ENCODE measurements around the gene RBBP7.

Gene RBBP7

DNA sequence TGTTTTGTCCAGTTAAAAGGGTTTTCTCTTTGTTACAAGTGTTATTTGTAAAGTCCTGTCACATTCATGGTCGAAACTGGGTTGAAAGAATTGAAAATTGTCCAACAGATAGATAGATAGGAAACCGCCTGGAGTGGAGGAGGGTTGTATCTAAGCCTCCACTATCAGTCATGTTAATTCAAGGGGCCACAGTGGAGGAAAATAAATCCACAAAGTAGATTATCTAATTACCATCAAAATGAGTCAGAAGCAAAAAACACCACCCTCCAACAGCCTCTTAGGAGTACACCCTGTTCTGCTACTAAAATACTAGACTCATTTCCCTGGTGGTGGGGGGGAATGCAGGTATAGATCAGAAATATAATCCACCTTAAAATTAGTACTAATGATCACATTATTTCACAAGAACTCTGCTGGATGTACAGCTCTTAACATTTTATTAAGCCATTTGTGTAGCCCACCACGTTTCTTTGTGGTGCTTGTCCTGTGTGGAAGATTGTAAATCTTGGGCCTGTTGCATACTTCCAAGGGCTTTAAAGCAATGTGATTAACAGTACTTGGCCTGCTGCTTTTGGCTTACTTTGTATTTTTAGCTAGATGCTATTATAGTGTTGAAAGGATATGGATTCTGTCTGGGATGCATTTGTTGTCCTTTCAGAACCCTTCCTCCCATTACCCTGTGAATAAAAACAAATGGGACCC, 26.8 kb downstream of the RBBP7 start:
- Mint-ChIP-seq H3K36me3 (peaks cover 3% of the 10 kb centered on the region), H3K9me3 (no peaks in the 10 kb centered on the region), H3K4me1 (no peaks in the 10 kb centered on the region), H3K4me3 (no peak overlapping the region), H3K27me3 (no peaks in the 10 kb centered on the region), H3K27ac (no peak overlapping the region)

DNA sequence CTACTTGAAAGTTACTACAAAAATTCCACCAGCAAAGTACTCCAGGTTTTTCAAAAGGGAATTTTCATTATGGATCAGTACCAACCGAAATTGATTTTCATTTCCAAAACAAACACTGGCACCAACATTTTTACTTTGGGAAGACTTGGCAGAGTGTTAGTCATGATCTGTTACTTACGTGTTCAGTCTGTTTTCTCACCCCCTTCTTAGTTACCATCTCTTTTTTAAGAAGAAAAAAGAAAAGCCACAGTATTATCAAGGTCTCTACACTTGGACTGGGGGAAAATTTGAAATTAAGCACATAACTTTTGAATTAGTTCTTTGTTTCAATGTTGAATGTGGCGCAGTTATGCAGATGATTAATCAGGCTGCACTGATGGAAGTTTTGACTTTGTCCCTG, 27.5 kb downstream of the RBBP7 start:
- Mint-ChIP-seq H3K27me3 (no peaks in the 10 kb centered on the region), H3K9me3 (no peaks in the 10 kb centered on the region), H3K27ac (no peak overlapping the region), H3K4me1 (no peaks in the 10 kb centered on the region), H3K36me3 (no peaks in the 10 kb centered on the region), H3K4me3 (no peak overlapping the region)

DNA sequence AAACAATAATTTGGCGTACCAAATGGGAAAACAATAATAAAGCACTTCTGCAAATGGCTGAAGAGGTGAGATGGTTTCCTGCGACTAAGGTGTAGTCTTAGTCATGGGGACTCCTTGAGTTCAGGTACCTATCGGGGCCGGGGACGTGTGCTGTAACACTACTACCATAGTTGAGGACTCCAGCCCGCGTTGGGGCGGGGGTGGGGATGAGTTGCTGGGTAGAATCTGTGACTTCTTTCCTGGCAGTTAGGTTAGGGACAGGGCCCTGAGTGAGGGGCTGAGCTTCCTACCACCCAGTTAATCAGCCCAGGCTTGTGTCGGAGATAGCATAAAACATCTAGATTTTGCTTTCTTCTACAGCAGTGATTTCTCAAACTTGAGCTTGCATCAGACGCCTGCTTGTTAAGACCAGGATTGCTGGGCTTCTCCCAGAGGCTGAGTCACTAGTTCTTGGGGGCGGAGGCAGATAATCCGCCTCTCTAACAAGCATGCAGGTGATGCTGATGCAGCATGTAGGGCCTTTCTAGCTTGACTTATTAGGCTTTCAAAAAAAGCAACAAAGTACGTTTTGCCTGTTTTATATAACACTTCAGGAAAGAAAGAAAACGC, 30.2 kb downstream of the RBBP7 start:
- peaks cover 3% of the 10 kb centered on the region for H3K36me3 Mint-ChIP-seq
- H3K9me3 Mint-ChIP-seq: no peaks in the 10 kb centered on the region
- no peaks in the 10 kb centered on the region for H3K27me3 Mint-ChIP-seq
- H3K4me3 Mint-ChIP-seq: no peak overlapping the region
- H3K27ac Mint-ChIP-seq: peak overlapping the region; percentile 59
- no peaks in the 10 kb centered on the region for H3K4me1 Mint-ChIP-seq

DNA sequence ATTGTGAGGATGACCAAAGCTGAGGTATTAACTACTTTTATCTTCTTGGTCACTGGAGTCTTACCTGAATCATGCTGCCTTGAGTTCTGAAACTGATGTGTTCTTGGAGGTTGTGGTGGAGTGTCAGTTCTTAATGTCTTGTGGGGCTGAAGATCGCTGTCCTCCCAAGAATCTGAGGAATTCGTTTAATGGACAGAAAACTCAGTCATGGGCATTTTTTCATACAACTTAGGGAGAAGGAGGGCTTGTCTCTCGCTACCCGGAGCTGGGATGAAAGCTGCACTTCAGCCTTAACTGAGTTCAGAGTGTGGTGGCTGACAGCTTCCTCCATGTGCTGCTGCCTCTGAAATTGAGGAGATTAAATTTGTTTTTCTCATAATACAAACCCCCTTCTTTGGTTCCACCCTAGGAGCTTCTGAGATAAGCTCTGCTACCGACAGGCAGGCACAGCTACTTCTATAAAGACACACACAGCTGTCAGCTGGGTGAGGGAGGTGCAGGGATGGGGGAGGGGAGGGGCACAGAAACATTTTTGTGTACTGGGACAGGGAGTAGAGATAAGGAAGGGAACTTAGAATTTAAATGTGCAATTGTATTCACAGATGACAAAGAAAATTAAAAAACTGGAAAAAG, 30.8 kb downstream of the RBBP7 start:
- Mint-ChIP-seq H3K4me1 (no peaks in the 10 kb centered on the region), H3K27ac (peak overlapping the region; percentile 35), H3K27me3 (no peaks in the 10 kb centered on the region), H3K4me3 (no peak overlapping the region), H3K36me3 (peaks cover 3% of the 10 kb centered on the region), H3K9me3 (no peaks in the 10 kb centered on the region)

DNA sequence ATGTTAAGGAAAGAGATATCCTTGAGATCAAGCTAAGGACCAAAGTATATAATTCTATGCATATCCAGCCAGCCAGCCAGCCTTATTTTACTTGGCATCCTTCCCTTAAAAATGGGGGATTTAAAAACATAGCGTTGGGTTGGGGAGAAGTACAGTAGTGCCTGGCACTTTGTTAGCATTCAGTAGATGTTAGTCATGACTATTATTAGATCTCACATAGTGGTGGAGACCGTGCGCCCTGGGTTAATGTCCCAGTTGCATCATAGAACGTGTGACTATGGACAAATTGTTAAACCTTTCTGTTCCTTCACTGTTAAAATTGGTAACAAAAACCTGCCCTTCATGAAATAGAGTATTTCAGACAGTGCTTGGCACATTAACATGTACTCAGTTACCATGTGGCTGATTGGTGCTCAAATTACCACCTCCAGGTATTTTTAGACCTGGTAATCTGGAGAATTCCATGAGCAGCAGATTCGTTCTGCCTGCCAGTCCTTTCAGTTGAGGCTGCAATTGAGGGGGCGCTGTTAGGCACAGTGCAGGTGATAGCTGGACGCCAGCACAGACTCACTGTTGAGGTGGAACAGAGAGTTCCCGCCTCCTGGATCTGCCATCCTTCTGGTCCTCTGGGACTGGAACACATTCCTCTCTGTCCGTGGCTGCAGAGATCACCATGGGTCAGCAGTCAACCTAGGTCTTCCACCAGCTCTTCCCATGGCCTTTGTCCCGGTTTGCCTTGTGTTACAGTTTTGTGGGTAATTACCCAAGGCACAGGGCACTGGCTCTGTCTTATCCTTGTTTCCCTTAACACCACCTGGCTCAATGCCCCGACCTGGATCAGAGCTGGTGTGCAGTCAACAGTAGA, 31.7 kb downstream of the RBBP7 start:
- no peaks in the 10 kb centered on the region for H3K27me3 Mint-ChIP-seq
- H3K4me1 Mint-ChIP-seq: no peaks in the 10 kb centered on the region
- peaks cover 3% of the 10 kb centered on the region for H3K36me3 Mint-ChIP-seq
- H3K27ac Mint-ChIP-seq: peak overlapping the region; percentile 68
- H3K4me3 Mint-ChIP-seq: no peak overlapping the region
- no peaks in the 10 kb centered on the region for H3K9me3 Mint-ChIP-seq

DNA sequence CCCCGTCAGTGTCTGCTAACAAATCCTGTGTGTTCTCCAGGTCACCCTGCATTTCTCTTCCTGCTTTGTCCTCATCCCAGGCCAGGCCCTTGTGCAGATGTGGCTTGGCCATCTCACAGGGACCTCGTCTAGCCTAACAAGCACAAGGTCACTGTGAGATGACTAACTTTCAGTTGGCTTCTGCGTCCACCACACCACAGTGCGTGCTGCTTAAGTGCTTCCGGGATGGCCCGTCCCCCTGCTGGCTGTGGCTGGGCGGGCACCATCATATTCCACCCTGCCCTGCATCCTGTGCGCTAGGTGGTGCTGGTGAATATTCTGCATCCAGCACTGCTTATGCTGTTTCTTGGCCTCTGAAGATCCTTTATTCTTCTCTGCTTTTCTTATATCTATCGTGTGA, 33.8 kb downstream of the RBBP7 start:
- no peaks in the 10 kb centered on the region for H3K27me3 Mint-ChIP-seq
- H3K36me3 Mint-ChIP-seq: peaks cover 3% of the 10 kb centered on the region
- no peaks in the 10 kb centered on the region for H3K9me3 Mint-ChIP-seq
- peak overlapping the region; percentile 18 for H3K27ac Mint-ChIP-seq
- no peaks in the 10 kb centered on the region for H3K4me1 Mint-ChIP-seq
- H3K4me3 Mint-ChIP-seq: no peak overlapping the region

DNA sequence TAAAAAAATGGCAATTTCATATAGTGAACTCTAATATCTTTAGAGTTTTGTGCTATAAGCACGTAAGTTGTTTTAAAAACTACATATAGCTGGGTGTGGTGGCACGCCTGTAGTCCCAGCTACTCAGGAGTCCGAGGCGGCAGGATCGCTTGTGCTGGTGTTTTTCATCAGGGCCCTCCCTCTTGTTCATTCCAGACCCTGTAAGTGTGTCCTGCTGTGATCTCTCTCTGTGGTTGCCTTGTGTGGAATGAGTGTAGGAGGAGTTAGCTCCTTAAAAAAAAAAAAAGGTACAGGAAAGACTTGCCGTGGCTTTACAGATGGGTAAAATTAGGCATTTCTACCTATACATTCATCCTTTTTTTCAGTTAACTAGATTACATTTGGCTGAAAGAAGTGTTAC, 35.4 kb downstream of the RBBP7 start:
- H3K4me1 Mint-ChIP-seq: no peaks in the 10 kb centered on the region
- H3K9me3 Mint-ChIP-seq: no peaks in the 10 kb centered on the region
- H3K4me3 Mint-ChIP-seq: no peak overlapping the region
- no peak overlapping the region for H3K27ac Mint-ChIP-seq
- peaks cover 3% of the 10 kb centered on the region for H3K36me3 Mint-ChIP-seq
- no peaks in the 10 kb centered on the region for H3K27me3 Mint-ChIP-seq

DNA sequence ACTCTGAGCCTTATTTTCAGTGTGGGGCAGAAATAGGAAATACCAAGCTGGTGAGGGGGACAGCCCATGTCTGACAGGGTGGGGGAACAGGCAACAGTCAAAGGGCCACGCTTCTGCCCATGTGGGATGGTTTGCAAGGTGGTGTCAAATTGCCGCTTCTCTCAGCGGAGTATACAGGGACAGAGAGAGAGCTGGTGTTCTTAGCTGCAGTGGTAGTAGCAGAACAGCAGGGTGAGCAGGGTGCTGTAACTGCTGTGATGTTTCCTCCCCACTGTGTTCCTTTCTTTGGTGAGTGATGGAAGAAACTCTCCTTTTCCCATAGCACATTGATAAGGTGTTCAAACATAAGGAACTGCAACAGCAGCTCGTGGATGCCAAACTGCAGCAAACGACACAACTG, 37.9 kb downstream of the RBBP7 start:
- no peaks in the 10 kb centered on the region for H3K9me3 Mint-ChIP-seq
- no peaks in the 10 kb centered on the region for H3K4me1 Mint-ChIP-seq
- no peak overlapping the region for H3K27ac Mint-ChIP-seq
- H3K36me3 Mint-ChIP-seq: peaks cover 3% of the 10 kb centered on the region
- no peaks in the 10 kb centered on the region for H3K27me3 Mint-ChIP-seq
- H3K4me3 Mint-ChIP-seq: no peak overlapping the region

DNA sequence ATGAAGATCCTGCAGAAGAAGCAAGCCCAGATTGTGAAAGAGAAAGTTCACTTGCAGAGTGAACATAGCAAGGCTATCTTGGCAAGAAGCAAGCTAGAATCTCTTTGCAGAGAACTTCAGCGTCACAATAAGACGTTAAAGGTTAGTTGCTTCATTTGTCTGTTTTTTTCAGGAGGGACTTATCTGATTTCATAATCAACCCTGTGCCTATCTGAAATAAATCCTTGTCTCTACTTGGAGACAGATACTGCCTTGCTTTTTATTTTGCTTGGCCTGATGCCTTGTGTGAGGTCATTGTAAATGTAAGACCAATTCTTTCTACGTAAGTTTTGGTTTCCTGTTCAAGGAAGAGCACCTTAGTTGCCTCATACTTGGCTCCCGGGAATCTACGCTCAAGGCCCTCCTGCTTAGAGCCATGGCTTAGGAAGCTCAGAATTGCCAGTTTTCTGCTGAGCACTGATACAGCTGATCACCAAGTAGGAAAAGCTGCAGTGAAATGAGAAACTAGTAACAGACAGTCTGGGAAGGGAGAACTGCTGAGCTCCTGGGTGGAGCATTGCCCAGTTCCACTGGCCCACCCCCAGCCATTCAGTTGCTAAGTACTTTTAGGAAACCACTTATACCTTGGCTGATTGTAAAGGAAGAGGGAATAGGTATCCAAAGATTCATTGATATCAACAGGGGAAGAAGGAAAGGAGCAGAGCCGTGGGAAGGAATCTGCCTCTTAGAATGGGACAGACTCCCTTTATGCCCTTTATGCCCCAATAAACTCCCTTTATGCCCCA, 41.8 kb downstream of the RBBP7 start:
- H3K27ac Mint-ChIP-seq: no peak overlapping the region
- H3K27me3 Mint-ChIP-seq: no peaks in the 10 kb centered on the region

DNA sequence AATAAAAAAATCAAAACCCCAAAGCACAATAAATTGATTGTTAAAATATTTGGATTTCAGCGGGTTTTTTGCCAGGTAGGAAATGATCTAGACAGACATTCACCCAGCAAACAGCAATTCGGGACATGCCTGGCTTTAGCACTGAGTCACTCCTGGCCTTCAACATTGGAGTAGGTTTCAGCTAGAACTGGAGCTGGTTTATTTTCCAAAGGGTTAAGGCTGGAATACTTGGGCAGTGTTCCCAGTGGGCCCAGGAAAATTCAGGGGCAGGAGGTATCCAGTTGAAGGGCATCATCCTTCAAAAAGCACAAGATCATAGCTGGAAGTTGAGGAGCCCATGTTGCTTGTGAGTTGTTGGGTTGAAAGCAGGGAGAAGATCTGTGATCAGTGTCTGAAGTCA, 42.9 kb downstream of the RBBP7 start:
- Mint-ChIP-seq H3K9me3 (no peaks in the 10 kb centered on the region), H3K36me3 (peaks cover 2% of the 10 kb centered on the region), H3K27ac (no peak overlapping the region), H3K4me1 (peaks cover 3% of the 10 kb centered on the region), H3K27me3 (no peaks in the 10 kb centered on the region), H3K4me3 (no peak overlapping the region)

More for the DNA sequence above, 41.8 kb downstream of the RBBP7 start:
- H3K36me3 Mint-ChIP-seq: no peaks in the 10 kb centered on the region
- no peaks in the 10 kb centered on the region for H3K4me1 Mint-ChIP-seq
- H3K4me3 Mint-ChIP-seq: no peak overlapping the region
- no peaks in the 10 kb centered on the region for H3K9me3 Mint-ChIP-seq

DNA sequence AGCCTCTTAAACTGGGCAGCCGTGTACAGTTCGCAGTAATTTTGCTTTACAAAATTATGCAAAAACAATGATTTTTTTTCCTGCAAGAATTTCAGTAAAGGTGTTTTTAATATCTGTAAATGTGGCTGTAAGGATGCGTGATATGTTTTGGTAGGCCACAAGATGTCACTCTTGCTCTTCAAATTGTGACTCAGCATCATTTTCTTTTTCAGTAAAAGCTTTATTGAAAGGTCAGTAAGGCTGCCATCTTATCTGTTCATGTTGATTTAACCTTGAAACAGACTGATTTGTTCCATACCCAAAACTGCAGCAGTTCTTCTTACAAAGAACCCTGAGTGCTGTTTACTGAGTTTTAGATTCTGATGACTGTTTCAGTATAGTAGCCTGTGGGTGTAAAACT, 44.0 kb downstream of the RBBP7 start:
- no peak overlapping the region for H3K27ac Mint-ChIP-seq
- H3K36me3 Mint-ChIP-seq: peaks cover 2% of the 10 kb centered on the region
- no peaks in the 10 kb centered on the region for H3K9me3 Mint-ChIP-seq
- peaks cover 3% of the 10 kb centered on the region for H3K4me1 Mint-ChIP-seq
- H3K4me3 Mint-ChIP-seq: no peak overlapping the region
- no peaks in the 10 kb centered on the region for H3K27me3 Mint-ChIP-seq

DNA sequence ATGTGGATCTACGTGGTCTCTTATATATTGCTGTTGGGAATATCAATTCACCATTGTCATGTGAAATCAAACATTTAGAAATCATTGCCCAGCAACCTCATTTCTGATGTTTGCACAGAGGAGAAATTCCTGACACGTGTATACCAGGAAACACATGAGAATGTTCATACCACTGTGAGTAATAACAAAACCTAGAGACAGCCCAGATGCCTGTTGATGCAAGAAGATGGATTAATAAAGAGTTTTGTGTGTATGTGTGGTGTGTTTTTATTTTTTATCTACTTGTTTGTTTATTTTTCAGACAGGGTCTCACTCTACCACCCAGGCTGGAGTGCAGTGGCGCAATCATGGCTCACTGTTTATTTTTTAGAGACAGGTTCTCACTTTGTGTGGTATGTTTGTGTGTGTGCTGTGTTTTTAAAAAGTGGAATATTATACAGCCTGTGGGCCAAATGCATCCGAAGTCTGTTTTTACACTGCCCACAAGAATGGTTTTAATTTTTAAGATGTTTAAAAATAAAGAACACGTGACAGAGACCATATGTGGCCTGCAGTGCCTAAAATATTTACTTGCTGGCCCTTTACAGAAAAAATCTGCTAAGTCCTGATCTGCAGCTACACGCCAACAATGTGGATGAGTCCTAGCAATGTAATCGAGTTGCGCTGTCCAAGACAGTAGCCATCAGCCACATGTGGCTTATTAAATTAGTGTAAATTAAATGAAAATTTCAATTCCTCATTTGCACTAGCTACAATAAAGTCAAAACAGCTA, 44.7 kb downstream of the RBBP7 start:
- peaks cover 3% of the 10 kb centered on the region for H3K4me1 Mint-ChIP-seq
- no peak overlapping the region for H3K27ac Mint-ChIP-seq
- no peak overlapping the region for H3K4me3 Mint-ChIP-seq
- peaks cover 2% of the 10 kb centered on the region for H3K36me3 Mint-ChIP-seq
- H3K27me3 Mint-ChIP-seq: no peaks in the 10 kb centered on the region
- H3K9me3 Mint-ChIP-seq: no peaks in the 10 kb centered on the region

DNA sequence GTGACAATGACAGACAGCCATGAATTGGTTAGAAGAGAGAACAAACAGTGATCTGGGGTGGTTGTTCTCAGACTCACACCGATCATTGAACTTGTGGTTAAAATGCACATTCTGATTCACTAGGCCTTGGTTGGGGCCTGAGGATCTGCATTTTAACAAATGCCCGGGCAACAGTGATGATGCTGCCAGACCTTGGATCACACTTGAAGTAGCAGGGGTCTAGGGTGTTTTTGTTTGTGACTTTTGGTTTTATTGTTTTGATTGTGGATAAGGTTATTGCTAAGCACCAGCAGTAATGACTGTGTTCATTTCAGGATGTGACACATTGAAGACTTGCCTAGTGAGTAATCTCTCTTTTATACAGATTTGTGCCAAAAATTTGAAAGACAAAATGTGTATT, 47.4 kb downstream of the RBBP7 start:
- H3K4me3 Mint-ChIP-seq: no peak overlapping the region
- no peaks in the 10 kb centered on the region for H3K9me3 Mint-ChIP-seq
- peaks cover 2% of the 10 kb centered on the region for H3K36me3 Mint-ChIP-seq
- no peaks in the 10 kb centered on the region for H3K27me3 Mint-ChIP-seq
- H3K27ac Mint-ChIP-seq: no peak overlapping the region
- H3K4me1 Mint-ChIP-seq: peaks cover 6% of the 10 kb centered on the region

DNA sequence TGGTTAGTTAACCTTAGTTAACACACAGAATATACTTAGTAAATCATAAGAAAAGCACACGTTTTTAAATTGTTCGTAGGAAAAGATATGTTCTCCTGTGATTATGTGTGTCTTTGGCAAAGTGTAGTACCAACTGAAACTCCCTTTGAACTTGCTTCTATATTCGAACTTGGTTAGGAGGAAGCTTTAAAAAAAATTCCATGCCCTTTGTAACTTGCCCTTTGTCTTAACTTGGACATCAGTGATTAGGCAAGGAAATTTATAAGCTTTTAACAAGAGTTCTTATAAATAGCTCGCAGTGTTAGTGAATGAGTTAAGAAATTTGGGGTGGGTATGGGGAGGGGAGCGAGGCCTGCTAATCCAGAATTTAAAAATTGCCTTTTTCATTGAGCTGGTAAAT, 50.5 kb downstream of the RBBP7 start:
- Mint-ChIP-seq H3K4me3 (no peak overlapping the region), H3K9me3 (no peaks in the 10 kb centered on the region), H3K4me1 (peaks cover 14% of the 10 kb centered on the region), H3K27me3 (no peaks in the 10 kb centered on the region), H3K36me3 (peaks cover 4% of the 10 kb centered on the region), H3K27ac (no peak overlapping the region)

Data from activated naive CD4-positive, alpha-beta T cell treated with anti-CD3 and anti-CD28 coated beads, Interleukin-2, amount 50 U/mL, for 24 hours (primary cell).